Measurements from ENCODE around the gene TASOR2.

Gene TASOR2

GRCh38 chr10:5641501-5641900, 43.1 kb upstream of the TASOR2 start:
- no peak for TF ChIP-seq CTCF (IDR thresholded peaks at IDR 0.05; ENCODE audit: borderline replicate concordance, control extremely low read depth, extremely low read depth, insufficient read depth, missing control alignments)
- no peak for DNase-seq (ENCODE audit: low spot score)
- in situ Hi-C loops (cut with MboI; ENCODE audit: low sequenced_read_pairs, unreplicated experiment), result no loop called here

DNA sequence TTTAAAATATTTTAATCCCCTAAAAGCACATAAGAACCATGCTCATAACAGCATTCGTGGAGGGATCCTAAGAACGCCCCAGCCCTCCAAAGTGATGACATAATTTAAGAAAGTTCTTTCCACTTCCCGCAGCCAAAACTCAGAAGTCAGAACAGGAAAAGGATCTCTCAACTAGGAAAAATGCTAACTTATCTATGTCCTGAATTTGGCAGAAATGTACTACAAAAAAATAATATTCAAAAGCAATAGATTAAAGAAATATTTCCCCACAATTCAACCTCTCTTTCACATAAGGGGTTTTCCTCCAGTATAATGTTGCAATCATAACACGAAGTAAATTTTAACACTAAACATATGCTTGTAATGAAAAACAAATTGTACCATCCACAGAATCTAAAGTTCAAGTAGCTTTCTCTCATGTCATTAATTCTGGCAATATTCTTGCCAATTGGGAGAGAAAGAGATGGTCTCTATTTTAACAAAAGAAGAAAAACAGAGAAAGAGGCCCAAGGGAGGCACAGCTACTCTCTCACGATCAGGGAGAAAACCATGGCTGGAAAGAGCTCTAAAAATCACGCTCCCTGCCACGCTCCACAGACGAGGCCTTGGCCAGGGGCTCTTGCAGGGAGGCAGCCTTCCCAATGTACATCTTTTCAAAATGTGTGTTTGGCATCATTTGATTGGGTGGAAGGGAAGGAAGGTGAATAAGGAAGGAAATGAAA, 41.1 kb upstream of the TASOR2 start:
- DNase-seq (ENCODE audit: low spot score), result no peak
- TF ChIP-seq CTCF (IDR thresholded peaks at IDR 0.05; ENCODE audit: borderline replicate concordance, control extremely low read depth, extremely low read depth, insufficient read depth, missing control alignments), result no peak
- in situ Hi-C loops (cut with MboI; ENCODE audit: low sequenced_read_pairs, unreplicated experiment), result no loop called here

- in situ Hi-C loops (cut with MboI; ENCODE audit: low sequenced_read_pairs, unreplicated experiment), result no loop called here
- no peak for DNase-seq (ENCODE audit: low spot score)
- no peak for TF ChIP-seq CTCF (IDR thresholded peaks at IDR 0.05; ENCODE audit: borderline replicate concordance, control extremely low read depth, extremely low read depth, insufficient read depth, missing control alignments)
Measured at GRCh38 chr10:5644930-5645329, 39.7 kb upstream of the TASOR2 start.

GRCh38 chr10:5645375-5645774, 39.3 kb upstream of the TASOR2 start:
- in situ Hi-C loops (cut with MboI; ENCODE audit: low sequenced_read_pairs, unreplicated experiment), result no loop called here
- TF ChIP-seq CTCF (IDR thresholded peaks at IDR 0.05; ENCODE audit: borderline replicate concordance, control extremely low read depth, extremely low read depth, insufficient read depth, missing control alignments), result no peak
- peak; percentile 51 for DNase-seq (ENCODE audit: low spot score)

DNA sequence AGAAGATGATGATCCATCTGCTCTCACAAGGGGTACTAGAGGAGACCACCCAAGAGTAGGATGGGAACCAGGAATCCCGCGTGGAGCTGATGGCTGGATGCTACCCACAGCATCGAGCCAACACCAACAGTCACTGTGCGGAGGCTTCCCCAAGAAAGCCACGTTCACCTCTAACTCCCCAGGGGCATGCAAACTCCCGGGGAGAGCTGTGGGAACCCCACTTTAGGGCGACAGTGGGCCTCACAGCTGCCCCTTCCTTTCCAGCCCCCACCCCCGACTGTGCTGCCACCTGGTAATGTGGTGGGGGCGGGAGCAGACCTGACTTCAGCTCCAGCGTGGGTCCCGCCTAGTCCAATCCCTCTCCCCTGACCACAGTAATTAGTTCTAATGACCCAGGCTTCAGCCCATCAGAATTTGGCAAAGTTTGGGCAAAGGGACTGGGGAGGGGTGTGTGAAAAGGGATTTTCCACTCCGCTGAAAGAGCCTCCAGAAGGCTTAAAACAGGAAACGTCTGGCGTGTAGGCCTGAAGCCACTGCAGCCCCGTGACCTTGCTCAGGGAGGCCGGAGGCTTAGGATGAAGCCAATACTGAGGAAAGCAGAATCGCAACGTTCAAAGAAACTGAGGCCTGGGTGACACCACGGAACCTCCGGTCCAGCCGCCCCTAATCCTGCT, 38.6 kb upstream of the TASOR2 start:
- no peak for TF ChIP-seq CTCF (IDR thresholded peaks at IDR 0.05; ENCODE audit: borderline replicate concordance, control extremely low read depth, extremely low read depth, insufficient read depth, missing control alignments)
- DNase-seq (ENCODE audit: low spot score), result no peak
- in situ Hi-C loops (cut with MboI; ENCODE audit: low sequenced_read_pairs, unreplicated experiment), result no loop called here

DNA sequence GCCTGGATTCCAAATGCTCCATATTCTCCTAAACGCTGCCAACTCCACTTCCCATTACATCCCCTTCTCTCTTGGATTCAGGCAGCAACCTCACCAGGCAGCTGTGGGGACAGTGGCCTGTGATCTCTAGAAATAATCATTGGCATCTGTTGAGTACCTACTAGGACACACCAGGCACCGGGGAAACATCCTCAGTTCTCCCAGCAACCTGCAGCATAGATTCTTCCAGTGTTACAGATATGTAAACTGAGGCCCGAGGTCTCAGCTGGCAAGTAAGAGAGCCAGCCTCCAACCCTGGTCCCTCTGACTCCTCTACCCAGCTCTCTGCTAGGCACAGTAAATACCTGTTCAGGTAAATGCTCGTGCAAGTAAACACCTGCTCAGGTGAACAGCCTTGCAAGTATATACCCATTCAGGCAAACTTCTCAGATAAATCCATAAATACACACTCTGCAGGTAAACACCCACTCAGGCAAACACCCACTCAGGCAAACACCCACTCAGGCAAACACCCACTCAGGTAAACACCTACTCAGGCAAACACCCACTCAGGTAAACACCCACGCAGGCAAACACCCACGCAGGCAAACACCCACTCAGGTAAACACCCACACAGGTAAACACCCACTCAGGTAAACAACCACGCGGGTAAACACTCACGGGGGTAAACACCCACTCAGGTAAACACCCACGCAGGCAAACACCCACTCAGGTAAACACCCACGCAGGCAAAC, 37.0 kb upstream of the TASOR2 start:
- TF ChIP-seq CTCF (IDR thresholded peaks at IDR 0.05; ENCODE audit: borderline replicate concordance, control extremely low read depth, extremely low read depth, insufficient read depth, missing control alignments), result no peak
- in situ Hi-C loops (cut with MboI; ENCODE audit: low sequenced_read_pairs, unreplicated experiment), result no loop called here
- DNase-seq (ENCODE audit: low spot score), result no peak
